HepG2 (cell line): ENCODE measurements around the gene PRR22. TPM values are rescaled to one million over a fixed set of nuclear protein-coding genes. Genes with fewer than 3 reads are reported as not detected.
A peak's percentile ranks its signal among the peaks of the same experiment; 100 is the strongest.

Source experiments
- BORCS8-MEF2B ChIP-seq: sonication (generic); formaldehyde crosslinking; IDR thresholded peaks from 2 replicates; pipeline ENCODE4 v1.8.0; 2022; ENCODE audit warnings: mild to moderate bottlenecking, missing genetic modification reagents
- HNRNPK ChIP-seq: fragments of 200-400 bp; formaldehyde crosslinking; IDR thresholded peaks from 2 replicates; pipeline ENCODE4 v1.6.1; 2018; ENCODE audit warnings: low read length, low read depth, moderate library complexity, mild to moderate bottlenecking; ENCODE audit not compliant: poor library complexity, severe bottlenecking
- MEIS1 ChIP-seq: sonication (generic); formaldehyde crosslinking; IDR thresholded peaks from 2 replicates; pipeline ENCODE4 v1.9.0; 2021; ENCODE audit warnings: mild to moderate bottlenecking, missing genetic modification reagents, moderate library complexity, borderline replicate concordance
- MTA1 ChIP-seq: sonication (generic); formaldehyde crosslinking; IDR thresholded peaks from 2 replicates; pipeline ENCODE4 v1.4.0; 2020; ENCODE audit warnings: missing genetic modification reagents, mild to moderate bottlenecking, borderline replicate concordance
- RNF2 ChIP-seq: fragments of 450-650 bp; conservative IDR thresholded peaks from 2 replicates; pipeline ENCODE4 v1.6.1; 2016; ENCODE audit warnings: low read depth
- SALL1 ChIP-seq: sonication (generic); formaldehyde crosslinking; IDR thresholded peaks from 2 replicates; pipeline ENCODE4 v1.8.0; 2022; ENCODE audit warnings: mild to moderate bottlenecking, missing genetic modification reagents
- TARDBP ChIP-seq: sonication (generic); formaldehyde crosslinking; IDR thresholded peaks from 2 replicates; pipeline ENCODE4 v1.8.0; 2022; ENCODE audit warnings: mild to moderate bottlenecking, missing genetic modification reagents
- TBX2 ChIP-seq: sonication (generic); formaldehyde crosslinking; IDR thresholded peaks from 2 replicates; pipeline ENCODE4 v1.5.0; 2020; ENCODE audit warnings: missing genetic modification reagents, mild to moderate bottlenecking, borderline replicate concordance
- ZNF546 ChIP-seq: sonication (generic); formaldehyde crosslinking; conservative IDR thresholded peaks from 2 replicates; pipeline ENCODE4 v1.8.1; 2023; ENCODE audit warnings: mild to moderate bottlenecking, missing genetic modification reagents
- ZNF709 ChIP-seq: sonication (generic); formaldehyde crosslinking; IDR thresholded peaks from 2 replicates; pipeline ENCODE4 v1.5.0; 2020; ENCODE audit warnings: mild to moderate bottlenecking, missing genetic modification reagents
- ZSCAN21 ChIP-seq: sonication (generic); formaldehyde crosslinking; IDR thresholded peaks from 2 replicates; pipeline ENCODE4 v1.8.0; 2022; ENCODE audit warnings: mild to moderate bottlenecking, missing genetic modification reagents, moderate library complexity, borderline replicate concordance
- polyA plus RNA-seq, 8 experiments: library from polyadenylated mRNA; depleted of rRNA in 3 of 8; stranded (reverse) in 7 of 8; unstranded in 1 of 8; fragments of >200 nt; fragmentation: Illumina TruSeq in 4 of 8; extraction: Trizol in 4 of 8; gene quantifications; 2 replicates each; pipeline versions ENCODE4 v1.2.1 to v1.2.3, GENCODE V29; 2011 to 2016; ENCODE audit warnings: low read depth in 4 of 8, missing spikeins in 1 of 8, mixed read lengths in 1 of 8; ENCODE audit not compliant: insufficient read depth in 1 of 8
- total RNA-seq, 5 experiments: library from RNA; depleted of rRNA; stranded (reverse); fragments of >200 nt; fragmentation: Illumina TruSeq; extraction: Trizol; gene quantifications; 2 replicates each; pipeline ENCODE4 v1.2.3, GENCODE V29; 2016; ENCODE audit warnings: low read depth in 1 of 5
- TF ChIP-seq, protein P1 (sequence below): IDR thresholded peaks from 2 replicates; pipeline ENCODE4 v1.6.1; 2012; ENCODE audit warnings: inconsistent platforms
- TF ChIP-seq, protein P2 (sequence below): IDR thresholded peaks from 2 replicates; pipeline ENCODE4 v1.6.1; 2016; ENCODE audit warnings: low read depth, control low read depth
- TF ChIP-seq, protein P3 (sequence below): sonication (generic); formaldehyde crosslinking; IDR thresholded peaks from 2 replicates; pipeline ENCODE4 v1.5.1; 2020; ENCODE audit warnings: missing genetic modification reagents, mild to moderate bottlenecking, borderline replicate concordance
- TF ChIP-seq, protein P4 (sequence below): sonication (generic); formaldehyde crosslinking; IDR thresholded peaks from 2 replicates; pipeline ENCODE4 v1.4.0; 2020; ENCODE audit warnings: missing genetic modification reagents, borderline replicate concordance
- TF ChIP-seq, protein P5 (sequence below): sonication (generic); formaldehyde crosslinking; IDR thresholded peaks from 2 replicates; pipeline ENCODE4 v1.9.0; 2021; ENCODE audit warnings: missing genetic modification reagents, borderline replicate concordance
- TF ChIP-seq, protein P6 (sequence below), 2 experiments: sonication (generic) in 1 of 2; formaldehyde crosslinking in 1 of 2; IDR thresholded peaks; 2 replicates each; pipeline versions ENCODE4 v1.5.1 to v1.6.1; 2011 to 2020; ENCODE audit warnings: borderline replicate concordance in 1 of 2, low read depth in 1 of 2, low read length in 1 of 2, mild to moderate bottlenecking in 1 of 2, missing genetic modification reagents in 1 of 2, moderate library complexity in 1 of 2

The PRR22 gene
- total and polyA plus RNA-seq, 2 of the 13 experiments (the other 11 are each of a cell fraction or from before 2014, with no cell fraction given) = 0.84 to 2.3 TPM

DNA sequence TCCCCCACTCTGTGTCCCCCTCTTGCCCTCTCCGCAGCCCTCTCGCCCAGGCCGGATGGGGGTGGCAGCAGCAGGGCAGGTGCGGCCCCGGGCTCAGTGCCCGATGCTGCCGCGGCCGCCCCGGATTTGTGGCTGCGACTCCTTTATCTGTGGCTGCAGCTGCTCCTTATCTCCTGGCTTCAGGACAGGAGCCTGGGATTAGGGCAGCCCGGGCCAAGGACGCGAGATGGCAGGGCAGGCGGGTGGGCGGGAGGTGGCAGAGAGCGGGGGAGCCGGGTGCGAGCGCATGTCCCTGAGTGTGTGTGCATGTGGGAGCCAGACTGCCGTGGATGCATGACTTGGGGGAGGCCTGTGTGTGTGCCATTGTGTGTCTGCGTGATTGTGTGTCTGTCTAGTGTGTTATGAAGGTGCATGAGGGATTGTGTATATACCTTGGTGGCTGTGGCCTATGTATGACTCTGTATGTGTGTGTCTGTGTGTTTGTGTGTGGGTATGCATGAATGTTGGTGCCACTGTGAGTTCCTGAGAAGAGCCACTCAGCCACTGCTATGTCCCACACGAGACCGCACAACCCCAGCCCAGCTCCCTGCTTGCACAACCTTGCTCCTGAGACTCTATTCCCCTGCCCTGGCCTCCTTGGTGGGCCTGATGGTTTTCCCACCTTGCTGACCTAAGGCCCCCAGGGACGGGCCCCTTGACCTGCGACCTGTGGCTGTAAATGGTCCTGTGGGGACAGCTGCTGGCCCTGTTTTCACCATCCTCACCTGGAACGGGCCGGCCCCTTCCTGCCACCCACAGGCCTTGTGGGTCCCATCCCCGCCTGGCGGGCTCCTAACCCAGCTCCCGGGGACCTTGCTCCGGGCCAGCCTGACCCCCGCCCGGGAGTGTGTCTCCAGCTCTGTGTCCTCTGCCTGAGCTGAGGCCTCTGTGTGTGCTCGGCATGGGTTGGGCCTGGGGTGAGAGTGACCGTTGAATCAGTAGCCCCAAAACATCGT lies 15.0 kb upstream of the PRR22 start (continued):
- peak; percentile 45; the same call in 1 of the 2 replicates for TF ChIP-seq TARDBP (CRISPR knock-in tag)
- TF ChIP-seq, protein P1, sequence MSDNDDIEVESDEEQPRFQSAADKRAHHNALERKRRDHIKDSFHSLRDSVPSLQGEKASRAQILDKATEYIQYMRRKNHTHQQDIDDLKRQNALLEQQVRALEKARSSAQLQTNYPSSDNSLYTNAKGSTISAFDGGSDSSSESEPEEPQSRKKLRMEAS = peak; percentile 82
- peak; percentile 71 for TF ChIP-seq TBX2 (CRISPR knock-in tag)
- TF ChIP-seq ZNF709 (CRISPR knock-in tag) = 0 out of 2 replicates have a peak, but pooled peaks have one; percentile 59
- TF ChIP-seq, protein P2, sequence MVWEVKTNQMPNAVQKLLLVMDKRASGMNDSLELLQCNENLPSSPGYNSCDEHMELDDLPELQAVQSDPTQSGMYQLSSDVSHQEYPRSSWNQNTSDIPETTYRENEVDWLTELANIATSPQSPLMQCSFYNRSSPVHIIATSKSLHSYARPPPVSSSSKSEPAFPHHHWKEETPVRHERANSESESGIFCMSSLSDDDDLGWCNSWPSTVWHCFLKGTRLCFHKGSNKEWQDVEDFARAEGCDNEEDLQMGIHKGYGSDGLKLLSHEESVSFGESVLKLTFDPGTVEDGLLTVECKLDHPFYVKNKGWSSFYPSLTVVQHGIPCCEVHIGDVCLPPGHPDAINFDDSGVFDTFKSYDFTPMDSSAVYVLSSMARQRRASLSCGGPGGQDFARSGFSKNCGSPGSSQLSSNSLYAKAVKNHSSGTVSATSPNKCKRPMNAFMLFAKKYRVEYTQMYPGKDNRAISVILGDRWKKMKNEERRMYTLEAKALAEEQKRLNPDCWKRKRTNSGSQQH (CRISPR knock-in tag) = 0 out of 2 replicates have a peak, but pooled peaks have one; percentile 27
- no peak for TF ChIP-seq ZNF546 (CRISPR knock-in tag)
- TF ChIP-seq HNRNPK = peak; percentile 66
- TF ChIP-seq, protein P3, sequence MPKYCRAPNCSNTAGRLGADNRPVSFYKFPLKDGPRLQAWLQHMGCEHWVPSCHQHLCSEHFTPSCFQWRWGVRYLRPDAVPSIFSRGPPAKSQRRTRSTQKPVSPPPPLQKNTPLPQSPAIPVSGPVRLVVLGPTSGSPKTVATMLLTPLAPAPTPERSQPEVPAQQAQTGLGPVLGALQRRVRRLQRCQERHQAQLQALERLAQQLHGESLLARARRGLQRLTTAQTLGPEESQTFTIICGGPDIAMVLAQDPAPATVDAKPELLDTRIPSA (CRISPR knock-in tag) = 0 out of 2 replicates have a peak, but pooled peaks have one; percentile 15
- TF ChIP-seq SALL1 = peak; percentile 44
- TF ChIP-seq RNF2 = peak; percentile 51; the same call in 1 of the 2 replicates
- no peak for TF ChIP-seq MEIS1 (CRISPR knock-in tag)
- no peak for TF ChIP-seq MTA1 (CRISPR knock-in tag)
- TF ChIP-seq, protein P4, sequence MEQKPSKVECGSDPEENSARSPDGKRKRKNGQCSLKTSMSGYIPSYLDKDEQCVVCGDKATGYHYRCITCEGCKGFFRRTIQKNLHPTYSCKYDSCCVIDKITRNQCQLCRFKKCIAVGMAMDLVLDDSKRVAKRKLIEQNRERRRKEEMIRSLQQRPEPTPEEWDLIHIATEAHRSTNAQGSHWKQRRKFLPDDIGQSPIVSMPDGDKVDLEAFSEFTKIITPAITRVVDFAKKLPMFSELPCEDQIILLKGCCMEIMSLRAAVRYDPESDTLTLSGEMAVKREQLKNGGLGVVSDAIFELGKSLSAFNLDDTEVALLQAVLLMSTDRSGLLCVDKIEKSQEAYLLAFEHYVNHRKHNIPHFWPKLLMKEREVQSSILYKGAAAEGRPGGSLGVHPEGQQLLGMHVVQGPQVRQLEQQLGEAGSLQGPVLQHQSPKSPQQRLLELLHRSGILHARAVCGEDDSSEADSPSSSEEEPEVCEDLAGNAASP (CRISPR knock-in tag) = peak; percentile 67; the same call in 1 of the 2 replicates
- TF ChIP-seq, protein P5, sequence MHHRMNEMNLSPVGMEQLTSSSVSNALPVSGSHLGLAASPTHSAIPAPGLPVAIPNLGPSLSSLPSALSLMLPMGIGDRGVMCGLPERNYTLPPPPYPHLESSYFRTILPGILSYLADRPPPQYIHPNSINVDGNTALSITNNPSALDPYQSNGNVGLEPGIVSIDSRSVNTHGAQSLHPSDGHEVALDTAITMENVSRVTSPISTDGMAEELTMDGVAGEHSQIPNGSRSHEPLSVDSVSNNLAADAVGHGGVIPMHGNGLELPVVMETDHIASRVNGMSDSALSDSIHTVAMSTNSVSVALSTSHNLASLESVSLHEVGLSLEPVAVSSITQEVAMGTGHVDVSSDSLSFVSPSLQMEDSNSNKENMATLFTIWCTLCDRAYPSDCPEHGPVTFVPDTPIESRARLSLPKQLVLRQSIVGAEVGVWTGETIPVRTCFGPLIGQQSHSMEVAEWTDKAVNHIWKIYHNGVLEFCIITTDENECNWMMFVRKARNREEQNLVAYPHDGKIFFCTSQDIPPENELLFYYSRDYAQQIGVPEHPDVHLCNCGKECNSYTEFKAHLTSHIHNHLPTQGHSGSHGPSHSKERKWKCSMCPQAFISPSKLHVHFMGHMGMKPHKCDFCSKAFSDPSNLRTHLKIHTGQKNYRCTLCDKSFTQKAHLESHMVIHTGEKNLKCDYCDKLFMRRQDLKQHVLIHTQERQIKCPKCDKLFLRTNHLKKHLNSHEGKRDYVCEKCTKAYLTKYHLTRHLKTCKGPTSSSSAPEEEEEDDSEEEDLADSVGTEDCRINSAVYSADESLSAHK (CRISPR knock-in tag) = no peak
- TF ChIP-seq, protein P6, sequence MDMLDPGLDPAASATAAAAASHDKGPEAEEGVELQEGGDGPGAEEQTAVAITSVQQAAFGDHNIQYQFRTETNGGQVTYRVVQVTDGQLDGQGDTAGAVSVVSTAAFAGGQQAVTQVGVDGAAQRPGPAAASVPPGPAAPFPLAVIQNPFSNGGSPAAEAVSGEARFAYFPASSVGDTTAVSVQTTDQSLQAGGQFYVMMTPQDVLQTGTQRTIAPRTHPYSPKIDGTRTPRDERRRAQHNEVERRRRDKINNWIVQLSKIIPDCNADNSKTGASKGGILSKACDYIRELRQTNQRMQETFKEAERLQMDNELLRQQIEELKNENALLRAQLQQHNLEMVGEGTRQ (IDR thresholded peaks at IDR 0.05; ENCODE audit: low read depth, low read length) = no peak
- TF ChIP-seq, protein P6 (CRISPR knock-in tag; IDR thresholded peaks at IDR 0.05; ENCODE audit: borderline replicate concordance) = 0 out of 2 replicates have a peak, but pooled peaks have one; percentile 18
- 0 out of 2 replicates have a peak, but pooled peaks have one; percentile 27 for TF ChIP-seq ZSCAN21
- TF ChIP-seq BORCS8-MEF2B (CRISPR knock-in tag) = peak; percentile 38; the same call in 1 of the 2 replicates
